ENCODE measurements around the gene MAPK10. TPM values are rescaled to one million over a fixed set of nuclear protein-coding genes. Genes with fewer than 3 reads are reported as not detected.
"Not testable (repeated sequence)": the region's sequence is repeated elsewhere in the genome, so short reads cannot be mapped to it uniquely, and the experiment has no call there.

Gene MAPK10
- total RNA-seq, 1 experiment from 2014 or later, result 19.8 TPM

GRCh38 chr4:86247320-86247719 is 112.5 kb downstream of the MAPK10 start:
- DNase-seq (ENCODE audit: low read depth), result no peak
- in situ Hi-C loops (cut with HindIII; ENCODE audit: low pct_unique_long_range_greater_than_20kb, low sequenced_read_pairs), result no loop called here

GRCh38 chr4:86243750-86244149 is 116.1 kb downstream of the MAPK10 start:
- in situ Hi-C loops (cut with HindIII; ENCODE audit: low pct_unique_long_range_greater_than_20kb, low sequenced_read_pairs), result no loop called here
- DNase-seq (ENCODE audit: low read depth), result no peak

GRCh38 chr4:86242677-86243076 is 117.2 kb downstream of the MAPK10 start:
- DNase-seq (ENCODE audit: low read depth), result no peak
- in situ Hi-C loops (cut with HindIII; ENCODE audit: low pct_unique_long_range_greater_than_20kb, low sequenced_read_pairs), result no loop called here

GRCh38 chr4:86235549-86235948 is 124.3 kb downstream of the MAPK10 start:
- DNase-seq (ENCODE audit: low read depth), result no peak
- in situ Hi-C loops (cut with HindIII; ENCODE audit: low pct_unique_long_range_greater_than_20kb, low sequenced_read_pairs), result no loop called here

GRCh38 chr4:86233681-86234080 is 126.2 kb downstream of the MAPK10 start:
- no peak for DNase-seq (ENCODE audit: low read depth)
- in situ Hi-C loops (cut with HindIII; ENCODE audit: low pct_unique_long_range_greater_than_20kb, low sequenced_read_pairs), result no loop called here

GRCh38 chr4:86233090-86233489 is 126.8 kb downstream of the MAPK10 start:
- in situ Hi-C loops (cut with HindIII; ENCODE audit: low pct_unique_long_range_greater_than_20kb, low sequenced_read_pairs), result no loop called here
- DNase-seq (ENCODE audit: low read depth), result no peak

GRCh38 chr4:86223472-86223871 is 136.4 kb downstream of the MAPK10 start:
- in situ Hi-C loops (cut with HindIII; ENCODE audit: low pct_unique_long_range_greater_than_20kb, low sequenced_read_pairs), result no loop called here
- DNase-seq (ENCODE audit: low read depth), result no peak

GRCh38 chr4:86221002-86221401 is 138.9 kb downstream of the MAPK10 start:
- in situ Hi-C loops (cut with HindIII; ENCODE audit: low pct_unique_long_range_greater_than_20kb, low sequenced_read_pairs), result no loop called here
- DNase-seq (ENCODE audit: low read depth), result no peak

GRCh38 chr4:86220121-86220520 is 139.7 kb downstream of the MAPK10 start:
- DNase-seq (ENCODE audit: low read depth), result no peak
- in situ Hi-C loops (cut with HindIII; ENCODE audit: low pct_unique_long_range_greater_than_20kb, low sequenced_read_pairs), result no loop called here

GRCh38 chr4:86218746-86219473 is 140.9 kb downstream of the MAPK10 start:
- DNase-seq (ENCODE audit: low read depth), result no peak

GRCh38 chr4:86203176-86203575 is 156.7 kb downstream of the MAPK10 start:
- in situ Hi-C loops (cut with HindIII; ENCODE audit: low pct_unique_long_range_greater_than_20kb, low sequenced_read_pairs), result no loop called here
- no peak for DNase-seq (ENCODE audit: low read depth)

More at GRCh38 chr4:86218746-86219473, 140.9 kb downstream of the MAPK10 start:
- in situ Hi-C loops (cut with HindIII; ENCODE audit: low pct_unique_long_range_greater_than_20kb, low sequenced_read_pairs), result no loop called here

GRCh38 chr4:86185659-86186058 is 174.2 kb downstream of the MAPK10 start:
- DNase-seq (ENCODE audit: low read depth), result no peak
- in situ Hi-C loops (cut with HindIII; ENCODE audit: low pct_unique_long_range_greater_than_20kb, low sequenced_read_pairs), result no loop called here

- no peak for DNase-seq (ENCODE audit: low read depth)
- in situ Hi-C loops (cut with HindIII; ENCODE audit: low pct_unique_long_range_greater_than_20kb, low sequenced_read_pairs), result no loop called here
These were observed 175.0 kb downstream of the MAPK10 start for GRCh38 chr4:86184901-86185285.

- no peak for DNase-seq (ENCODE audit: low read depth)
- in situ Hi-C loops (cut with HindIII; ENCODE audit: low pct_unique_long_range_greater_than_20kb, low sequenced_read_pairs), result no loop called here
These were observed 175.5 kb downstream of the MAPK10 start for GRCh38 chr4:86184216-86184900.

GRCh38 chr4:86181585-86181984 is 178.3 kb downstream of the MAPK10 start:
- in situ Hi-C loops (cut with HindIII; ENCODE audit: low pct_unique_long_range_greater_than_20kb, low sequenced_read_pairs), result no loop called here
- no peak for DNase-seq (ENCODE audit: low read depth)

- no peak for DNase-seq (ENCODE audit: low read depth)
- in situ Hi-C loops (cut with HindIII; ENCODE audit: low pct_unique_long_range_greater_than_20kb, low sequenced_read_pairs), result no loop called here
These were observed 181.6 kb downstream of the MAPK10 start for GRCh38 chr4:86178211-86178610.

- in situ Hi-C loops (cut with HindIII; ENCODE audit: low pct_unique_long_range_greater_than_20kb, low sequenced_read_pairs), result no loop called here
- DNase-seq (ENCODE audit: low read depth), result no peak
These were observed 185.3 kb downstream of the MAPK10 start for GRCh38 chr4:86174506-86174905.

- in situ Hi-C loops (cut with HindIII; ENCODE audit: low pct_unique_long_range_greater_than_20kb, low sequenced_read_pairs); DNase-seq (ENCODE audit: low read depth): not testable (repeated sequence)
These were observed 191.5 kb downstream of the MAPK10 start for GRCh38 chr4:86168335-86168734.

- DNase-seq (ENCODE audit: low read depth), result no peak
- in situ Hi-C loops (cut with HindIII; ENCODE audit: low pct_unique_long_range_greater_than_20kb, low sequenced_read_pairs), result no loop called here
These were observed 199.4 kb downstream of the MAPK10 start for GRCh38 chr4:86160426-86160825.

- DNase-seq (ENCODE audit: low read depth), result no peak
These were observed 200.6 kb downstream of the MAPK10 start for GRCh38 chr4:86159216-86159615.

More at GRCh38 chr4:86159216-86159615, 200.6 kb downstream of the MAPK10 start:
- in situ Hi-C loops (cut with HindIII; ENCODE audit: low pct_unique_long_range_greater_than_20kb, low sequenced_read_pairs), result no loop called here
